HepG2 (cell line): ENCODE results near the gene RASGRF1. TPM values are rescaled to one million over a fixed set of nuclear protein-coding genes. Genes with fewer than 3 reads are reported as not detected.

Experiments
- ATAC-seq: fragments of 200-7000 bp; cut with Tn5 transposase; 3 replicates; pipeline ENCODE4 v1.9.1; 2020; ENCODE audit warnings: mild to moderate bottlenecking, moderate library complexity
- BruUV-seq: library from RNA; stranded (reverse); fragments of 400-500 nt; replicated peaks from 2 replicates; lab custom pipeline; 2021; lab: Mats Ljungman, UMichigan
- CTCF ChIA-PET: fragments of 300-600 bp; formaldehyde crosslinking; extraction: SDS; loops from one replicate; lab custom pipeline; 2021; ENCODE audit warnings: low total read pairs, inconsistent platforms, low intra/inter-chr PET ratio; lab: Yijun Ruan, JAX
- POLR2A ChIA-PET: fragments of 350-600 bp; sonication (Branson Sonifier 250); formaldehyde crosslinking; loops from one replicate; lab custom pipeline; 2020; ENCODE audit warnings: antibody characterized with exemption, inconsistent platforms; lab: Yijun Ruan, JAX
- DNase-seq: peaks from one replicate; pipeline ENCODE4 v3.0.0-alpha.2; 2015; ENCODE audit warnings: low spot score
- FAIRE-seq: peaks from 3 replicates; lab custom pipeline; 2011; peaks lifted over from hg19 to GRCh38; lab: Jason Lieb, UNC
- H2AFZ ChIP-seq: one replicate; pipeline ENCODE4 v1.6.1; 2011; ENCODE audit warnings: low read length, inconsistent platforms
- H3K27ac ChIP-seq: fragments of 300-600 bp; 3 replicates; pipeline ENCODE4 v1.8.0; 2011; ENCODE audit warnings: mixed run types, mild to moderate bottlenecking, mixed read lengths, low read length, inconsistent platforms; ENCODE audit not compliant: insufficient read depth; ENCODE audit errors: extremely low read length
- H3K27me3 ChIP-seq, 2 experiments: fragments of 200-600 bp in 1 of 2; 2 replicates in 1 of 2; 3 replicates in 1 of 2; pipeline versions ENCODE4 v1.6.0 to v1.8.0; 2011; ENCODE audit warnings: low read length in 2 of 2, mild to moderate bottlenecking in 2 of 2, moderate library complexity in 2 of 2, inconsistent platforms in 1 of 2; ENCODE audit not compliant: insufficient read depth in 2 of 2, control insufficient read depth in 1 of 2
- H3K36me3 ChIP-seq, 2 experiments: fragments of 200-600 bp in 1 of 2; replicated peaks in 1 of 2; 2 replicates in 1 of 2; 3 replicates in 1 of 2; pipeline versions ENCODE4 v1.5.1 to v1.8.0; 2011; ENCODE audit warnings: low read length in 2 of 2, inconsistent platforms in 1 of 2; ENCODE audit not compliant: insufficient read depth in 2 of 2, control insufficient read depth in 1 of 2
- H3K4me1 ChIP-seq: 2 replicates; pipeline ENCODE4 v1.5.1; 2012; ENCODE audit warnings: low read length, inconsistent platforms; ENCODE audit not compliant: insufficient read depth
- H3K4me2 ChIP-seq: 2 replicates; pipeline ENCODE4 v1.6.0; 2011; ENCODE audit warnings: low read depth, low read length, inconsistent platforms
- H3K4me3 ChIP-seq, 3 experiments: fragments of 200-600 bp in 1 of 3; sonication (generic), shearing (Covaris generic) in 1 of 3; replicated peaks in 1 of 3; 2 replicates each; pipeline ENCODE4 v1.5.1; 2011 to 2016; ENCODE audit warnings: low read length in 3 of 3, inconsistent platforms in 2 of 3, low read depth in 2 of 3, mild to moderate bottlenecking in 2 of 3, control low read depth in 1 of 3, mixed read lengths in 1 of 3; ENCODE audit not compliant: insufficient read depth in 1 of 3
- H3K79me2 ChIP-seq: one replicate; pipeline ENCODE4 v1.6.1; 2011; ENCODE audit warnings: low read length, inconsistent platforms; ENCODE audit not compliant: insufficient read depth
- H3K9ac ChIP-seq: 2 replicates; pipeline ENCODE4 v1.6.0; 2011; ENCODE audit warnings: mild to moderate bottlenecking, low read depth, low read length, inconsistent platforms; ENCODE audit not compliant: insufficient read depth
- H3K9me3 ChIP-seq: 2 replicates; pipeline ENCODE4 v1.5.1; 2012; ENCODE audit warnings: mild to moderate bottlenecking, low read length
- H4K20me1 ChIP-seq: 2 replicates; pipeline ENCODE4 v1.6.0; 2011; ENCODE audit warnings: inconsistent platforms, mild to moderate bottlenecking, low read length, moderate library complexity; ENCODE audit not compliant: insufficient read depth
- CEBPB ChIP-seq: IDR thresholded peaks from 2 replicates; pipeline ENCODE4 v1.6.1; 2011; ENCODE audit warnings: low read depth, low read length, improper control_type of control experiment, borderline replicate concordance
- DDIT3 ChIP-seq: sonication (generic); formaldehyde crosslinking; IDR thresholded peaks from 2 replicates; pipeline ENCODE4 v1.4.0; 2020; ENCODE audit warnings: mild to moderate bottlenecking, missing genetic modification reagents
- GATAD2A ChIP-seq: IDR thresholded peaks from 2 replicates; pipeline ENCODE4 v1.6.1; 2016
- HMGXB4 ChIP-seq, 2 experiments: sonication (generic) in 1 of 2; formaldehyde crosslinking in 1 of 2; IDR thresholded peaks; 2 replicates each; pipeline versions ENCODE4 v1.4.0 to v1.6.1; 2018 to 2020; ENCODE audit warnings: missing genetic modification reagents in 2 of 2, borderline replicate concordance in 1 of 2, low read depth in 1 of 2, mild to moderate bottlenecking in 1 of 2, missing biosample characterization in 1 of 2
- IRF2 ChIP-seq: IDR thresholded peaks from 2 replicates; pipeline ENCODE4 v1.6.1; 2018; ENCODE audit warnings: missing genetic modification reagents, missing compliant biosample characterization
- MED1 ChIP-seq: sonication (generic); formaldehyde crosslinking; IDR thresholded peaks from 2 replicates; pipeline ENCODE4 v1.4.0; 2020; ENCODE audit warnings: missing genetic modification reagents
- NFYB ChIP-seq: sonication (generic); formaldehyde crosslinking; IDR thresholded peaks from 2 replicates; pipeline ENCODE4 v1.4.0; 2020; ENCODE audit warnings: missing genetic modification reagents
- NFYC ChIP-seq: IDR thresholded peaks from 2 replicates; pipeline ENCODE4 v1.6.1; 2016; ENCODE audit warnings: missing genetic modification reagents, missing compliant biosample characterization
- RAD21 ChIP-seq: fragments of 450-650 bp; formaldehyde crosslinking; IDR thresholded peaks from 2 replicates; pipeline ENCODE4 v1.5.0; 2020; ENCODE audit warnings: mild to moderate bottlenecking
- RARA ChIP-seq: IDR thresholded peaks from 2 replicates; pipeline ENCODE4 v1.6.1; 2016; ENCODE audit warnings: missing genetic modification reagents, missing compliant biosample characterization
- STAG1 ChIP-seq: sonication (generic); formaldehyde crosslinking; IDR thresholded peaks from 2 replicates; pipeline ENCODE4 v1.4.0; 2020; ENCODE audit warnings: missing genetic modification reagents
- U2AF1 ChIP-seq: fragments of 200-400 bp; formaldehyde crosslinking; optimal IDR thresholded peaks from 2 replicates; pipeline ENCODE3; 2017; ENCODE audit warnings: mild to moderate bottlenecking, low read depth, low read length
- ZBTB26 ChIP-seq: IDR thresholded peaks from 2 replicates; pipeline ENCODE4 v1.6.1; 2016; ENCODE audit warnings: missing compliant biosample characterization, missing genetic modification reagents, borderline replicate concordance
- ZBTB33 ChIP-seq: sonication (generic); formaldehyde crosslinking; IDR thresholded peaks from 2 replicates; pipeline ENCODE4 v1.4.0; 2020; ENCODE audit warnings: missing genetic modification reagents
- ZNF549 ChIP-seq: sonication (generic); formaldehyde crosslinking; IDR thresholded peaks from 2 replicates; pipeline ENCODE4 v1.5.0; 2020; ENCODE audit warnings: missing genetic modification reagents
- ZNF644 ChIP-seq: IDR thresholded peaks from 2 replicates; pipeline ENCODE4 v1.6.1; 2016; ENCODE audit warnings: low read depth
- WGBS: methylation state at CpG from one replicate; pipeline ENCODE4 v1.1.6; 2017; ENCODE audit warnings: low lambda C conversion rate; 5-methylcytosine and 5-hydroxymethylcytosine counted together
- in situ Hi-C: cut with HindIII; loops from 2 replicates; pipeline ENCODE4 v1.10.0; 2017; ENCODE audit warnings: low pct_unique_long_range_greater_than_20kb; ENCODE audit not compliant: extremely low pct_ligation_motif_present
- intact Hi-C: fragments of 100-400 bp; cut with micrococcal nuclease; formaldehyde crosslinking; loops from one replicate; pipeline ENCODE4 v1.10.0; 2022; ENCODE audit not compliant: unreplicated experiment
- polyA plus RNA-seq, 8 experiments: library from polyadenylated mRNA; depleted of rRNA in 3 of 8; stranded (reverse) in 7 of 8; unstranded in 1 of 8; fragments of >200 nt; fragmentation: Illumina TruSeq in 4 of 8; extraction: Trizol in 4 of 8; gene quantifications; 2 replicates each; pipeline versions ENCODE4 v1.2.1 to v1.2.3, GENCODE V29; 2011 to 2016; ENCODE audit warnings: low read depth in 4 of 8, missing spikeins in 1 of 8, mixed read lengths in 1 of 8; ENCODE audit not compliant: insufficient read depth in 1 of 8
- total RNA-seq, 5 experiments: library from RNA; depleted of rRNA; stranded (reverse); fragments of >200 nt; fragmentation: Illumina TruSeq; extraction: Trizol; gene quantifications; 2 replicates each; pipeline ENCODE4 v1.2.3, GENCODE V29; 2016; ENCODE audit warnings: low read depth in 1 of 5
- TF ChIP-seq, protein P1 (sequence below): sonication (generic); formaldehyde crosslinking; IDR thresholded peaks from 2 replicates; pipeline ENCODE4 v1.5.0; 2020; ENCODE audit warnings: mild to moderate bottlenecking, missing genetic modification reagents, moderate library complexity

The RASGRF1 gene
- total and polyA plus RNA-seq, 2 of the 13 experiments (the other 11 are each of a cell fraction or from before 2014, with no cell fraction given), result 0.55 to 3.0 TPM

GRCh38 chr15:79007066-79007465 lies 83.5 kb downstream of the RASGRF1 start:
- FAIRE-seq, result peak; percentile 71
- ATAC-seq, result peak; percentile 82
- 0 out of 4 replicates have a peak, but pooled peaks of 1 of the 2 experiments have one; percentile 40 for TF ChIP-seq HMGXB4 (CRISPR knock-in tag; IDR thresholded peaks at IDR 0.05; ENCODE audit: borderline replicate concordance in 1 of 2, low read depth in 1 of 2)
- TF ChIP-seq NFYC (CRISPR knock-in tag), result peak; percentile 34; the same call in 1 of the 2 replicates
- 0 out of 2 replicates have a peak, but pooled peaks have one; percentile 24 for TF ChIP-seq IRF2 (CRISPR knock-in tag)
- no peak for TF ChIP-seq MED1 (CRISPR knock-in tag)
- 0 out of 2 replicates have a peak, but pooled peaks have one; percentile 28 for TF ChIP-seq ZNF644 (CRISPR knock-in tag)
- TF ChIP-seq RAD21, result peak; percentile 93
- peak; percentile 35; the same call in 1 of the 2 replicates for TF ChIP-seq NFYB (CRISPR knock-in tag)
- TF ChIP-seq DDIT3, result no peak
- peak; percentile 37; the same call in 1 of the 2 replicates for TF ChIP-seq ZBTB26
- peak; percentile 54; the same call in 1 of the 2 replicates for TF ChIP-seq CEBPB
- TF ChIP-seq U2AF1, result no peak
- TF ChIP-seq ZNF549 (CRISPR knock-in tag), result no peak
- TF ChIP-seq STAG1 (CRISPR knock-in tag), result peak; percentile 79
- TF ChIP-seq RARA (CRISPR knock-in tag), result peak; percentile 10; the same call in 1 of the 2 replicates
- TF ChIP-seq, protein P1, sequence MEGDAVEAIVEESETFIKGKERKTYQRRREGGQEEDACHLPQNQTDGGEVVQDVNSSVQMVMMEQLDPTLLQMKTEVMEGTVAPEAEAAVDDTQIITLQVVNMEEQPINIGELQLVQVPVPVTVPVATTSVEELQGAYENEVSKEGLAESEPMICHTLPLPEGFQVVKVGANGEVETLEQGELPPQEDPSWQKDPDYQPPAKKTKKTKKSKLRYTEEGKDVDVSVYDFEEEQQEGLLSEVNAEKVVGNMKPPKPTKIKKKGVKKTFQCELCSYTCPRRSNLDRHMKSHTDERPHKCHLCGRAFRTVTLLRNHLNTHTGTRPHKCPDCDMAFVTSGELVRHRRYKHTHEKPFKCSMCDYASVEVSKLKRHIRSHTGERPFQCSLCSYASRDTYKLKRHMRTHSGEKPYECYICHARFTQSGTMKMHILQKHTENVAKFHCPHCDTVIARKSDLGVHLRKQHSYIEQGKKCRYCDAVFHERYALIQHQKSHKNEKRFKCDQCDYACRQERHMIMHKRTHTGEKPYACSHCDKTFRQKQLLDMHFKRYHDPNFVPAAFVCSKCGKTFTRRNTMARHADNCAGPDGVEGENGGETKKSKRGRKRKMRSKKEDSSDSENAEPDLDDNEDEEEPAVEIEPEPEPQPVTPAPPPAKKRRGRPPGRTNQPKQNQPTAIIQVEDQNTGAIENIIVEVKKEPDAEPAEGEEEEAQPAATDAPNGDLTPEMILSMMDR, result peak; percentile 83
- TF ChIP-seq ZBTB33 (CRISPR knock-in tag), result peak; percentile 100
- peak; percentile 35; the same call in 1 of the 2 replicates for TF ChIP-seq GATAD2A (CRISPR knock-in tag)

More at GRCh38 chr15:79007066-79007465, 83.5 kb downstream of the RASGRF1 start:
- H3K9me3 ChIP-seq, result no peaks in the 10 kb centered on the region
- WGBS, result 48% methylated on average over 3 of the region's 3 CpGs
- H3K36me3 ChIP-seq, result no peaks in the 10 kb centered on the region
- H4K20me1 ChIP-seq, result no peaks in the 10 kb centered on the region
- H3K27ac ChIP-seq, result no peak overlapping the region
- H3K4me2 ChIP-seq, result no peak overlapping the region
- intact Hi-C loops, result loop anchor here (5.0 kb wide), 1 partner anchor 90 kb away; no protein-coding TSS in a partner anchor
- H3K9ac ChIP-seq, result no peak overlapping the region
- no peaks in the 10 kb centered on the region; a peak in 1 of 5 replicates for H3K27me3 ChIP-seq
- ChIA-PET CTCF (interaction anchor here (1.5 kb wide), 2 partner anchors 27 to 97 kb away, joined by 8 to 18 read pairs; no protein-coding TSS in a partner anchor), POLR2A (interaction anchor here (0.9 to 2.2 kb wide), 6 partner anchors 10 to 62 kb away, joined by 3 to 16 read pairs (median 8); partner anchors contain the start of gene CTSH)
- peaks cover 50% of the 10 kb centered on the region for H3K4me1 ChIP-seq
- no peak overlapping the region for H3K4me3 ChIP-seq
- H3K79me2 ChIP-seq, result no peaks in the 10 kb centered on the region
- no peak overlapping the region for H2AFZ ChIP-seq
- in situ Hi-C loops, result loop anchor here (5.0 kb wide), 1 partner anchor 60 kb away; the partner anchor contains the start of gene CTSH
- DNase-seq, result peak; percentile 75
- no TSS peak for BruUV-seq
